Ureter (tissue), 1 donor: ENCODE measurements around the gene ZDHHC23. TPM values are rescaled to one million over a fixed set of nuclear protein-coding genes. Genes with fewer than 3 reads are reported as not detected.

Experiments used
- DNase-seq: peaks from one replicate; pipeline ENCODE4 v3.0.0-alpha.2; 2020; ENCODE audit warnings: low spot score
- total RNA-seq: library from RNA; stranded (reverse); gene quantifications from one replicate; pipeline ENCODE4 v1.2.4, GENCODE V29; 2023
- donor health status: DM: yes; HTN: yes; CAD: no.

ZDHHC23 gene
- 10.4 TPM for total RNA-seq

GRCh38 chr3:113947372-113948014 lies at the start of gene ZDHHC23:
TSS of gene ZDHHC23 (plus strand) at chr3:113948013. CDS start at chr3:113948803, 790 bp downstream.
- DNase-seq = peak; percentile 63

GRCh38 chr3:113898892-113899291 lies 48.9 kb upstream of the ZDHHC23 start:
- DNase-seq = no peak

GRCh38 chr3:113906568-113907140 lies 41.2 kb upstream of the ZDHHC23 start:
- DNase-seq = no peak

- DNase-seq = no peak
Observed at GRCh38 chr3:113908133-113908532, 39.7 kb upstream of the ZDHHC23 start.

GRCh38 chr3:113910966-113911365 lies 36.8 kb upstream of the ZDHHC23 start:
- no peak for DNase-seq

GRCh38 chr3:113912552-113913236 lies 35.1 kb upstream of the ZDHHC23 start:
- peak; percentile 48 for DNase-seq

GRCh38 chr3:113914646-113915045 lies 33.2 kb upstream of the ZDHHC23 start:
- DNase-seq = no peak

GRCh38 chr3:113927556-113927955 lies 20.3 kb upstream of the ZDHHC23 start:
- DNase-seq = no peak

GRCh38 chr3:113946831-113947230 lies 982 bp upstream of the ZDHHC23 start:
- DNase-seq = no peak

- DNase-seq = no peak
Observed at GRCh38 chr3:113948015-113948917, 453 bp downstream of the ZDHHC23 start.

GRCh38 chr3:113952921-113953320 lies 5.1 kb downstream of the ZDHHC23 start:
- DNase-seq = no peak

GRCh38 chr3:113953677-113954076 lies 5.9 kb downstream of the ZDHHC23 start:
- DNase-seq = no peak

- no peak for DNase-seq
Observed at GRCh38 chr3:113954091-113954685, 6.4 kb downstream of the ZDHHC23 start.

GRCh38 chr3:113963879-113964278 lies 16.1 kb downstream of the ZDHHC23 start:
- no peak for DNase-seq

- no peak for DNase-seq
Observed at GRCh38 chr3:113966172-113966571, 18.4 kb downstream of the ZDHHC23 start.

GRCh38 chr3:113968986-113969385 lies 21.2 kb downstream of the ZDHHC23 start:
- DNase-seq = no peak

- no peak for DNase-seq
Observed at GRCh38 chr3:113977822-113978221, 30.0 kb downstream of the ZDHHC23 start.

GRCh38 chr3:113979916-113980315 lies 32.1 kb downstream of the ZDHHC23 start:
- no peak for DNase-seq

GRCh38 chr3:113981803-113982202 lies 34.0 kb downstream of the ZDHHC23 start:
- no peak for DNase-seq

GRCh38 chr3:113983544-113983943 lies 35.7 kb downstream of the ZDHHC23 start:
- no peak for DNase-seq

GRCh38 chr3:113985541-113985940 lies 37.7 kb downstream of the ZDHHC23 start:
- no peak for DNase-seq

- no peak for DNase-seq
Observed at GRCh38 chr3:114005481-114005880, 57.7 kb downstream of the ZDHHC23 start.
